Hepatocyte (in vitro differentiated cells): Measurements from ENCODE around the gene CRAMP1.

Experiments
- EZH2 ChIP-seq: fragments of 200-600 bp; sonication (generic); IDR thresholded peaks from 2 replicates; pipeline ENCODE4 v1.6.1; 2016; ENCODE audit warnings: antibody characterized with exemption, mild to moderate bottlenecking, borderline replicate concordance
- EZH2phosphoT487 ChIP-seq: fragments of 200-600 bp; sonication (generic); IDR thresholded peaks from one replicate; pipeline ENCODE4 v1.6.1; 2018; ENCODE audit warnings: antibody characterized with exemption, mild to moderate bottlenecking, low read depth, moderate library complexity; ENCODE audit not compliant: unreplicated experiment, severe bottlenecking
- TF ChIP-seq, protein P1 (sequence below): fragments of 200-600 bp; sonication (generic); IDR thresholded peaks from 2 replicates; pipeline ENCODE4 v1.5.1; 2016; ENCODE audit warnings: antibody characterized with exemption, mild to moderate bottlenecking; ENCODE audit not compliant: poor library complexity

DNA sequence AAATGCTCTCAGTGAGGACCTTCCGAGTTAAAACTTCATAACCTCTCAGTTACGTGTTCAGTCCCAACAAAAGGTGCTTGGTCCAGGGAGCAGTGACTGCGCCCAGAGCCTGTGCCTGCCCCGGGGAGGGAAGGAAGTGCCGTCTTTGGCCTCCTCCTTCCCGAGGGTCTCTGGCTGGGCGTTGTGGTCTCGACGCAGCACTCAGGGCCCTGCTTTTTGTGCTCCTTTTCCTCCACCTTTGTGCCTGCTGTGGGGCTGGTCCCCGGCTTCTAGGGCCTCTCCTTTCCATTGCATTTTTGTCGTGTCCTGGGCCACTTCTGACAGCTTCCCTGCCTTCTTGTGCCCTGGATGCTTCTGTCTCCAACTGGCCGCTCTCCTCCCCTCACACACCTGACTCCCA lies 29.1 kb downstream of the CRAMP1 start:
- TF ChIP-seq, protein P1, sequence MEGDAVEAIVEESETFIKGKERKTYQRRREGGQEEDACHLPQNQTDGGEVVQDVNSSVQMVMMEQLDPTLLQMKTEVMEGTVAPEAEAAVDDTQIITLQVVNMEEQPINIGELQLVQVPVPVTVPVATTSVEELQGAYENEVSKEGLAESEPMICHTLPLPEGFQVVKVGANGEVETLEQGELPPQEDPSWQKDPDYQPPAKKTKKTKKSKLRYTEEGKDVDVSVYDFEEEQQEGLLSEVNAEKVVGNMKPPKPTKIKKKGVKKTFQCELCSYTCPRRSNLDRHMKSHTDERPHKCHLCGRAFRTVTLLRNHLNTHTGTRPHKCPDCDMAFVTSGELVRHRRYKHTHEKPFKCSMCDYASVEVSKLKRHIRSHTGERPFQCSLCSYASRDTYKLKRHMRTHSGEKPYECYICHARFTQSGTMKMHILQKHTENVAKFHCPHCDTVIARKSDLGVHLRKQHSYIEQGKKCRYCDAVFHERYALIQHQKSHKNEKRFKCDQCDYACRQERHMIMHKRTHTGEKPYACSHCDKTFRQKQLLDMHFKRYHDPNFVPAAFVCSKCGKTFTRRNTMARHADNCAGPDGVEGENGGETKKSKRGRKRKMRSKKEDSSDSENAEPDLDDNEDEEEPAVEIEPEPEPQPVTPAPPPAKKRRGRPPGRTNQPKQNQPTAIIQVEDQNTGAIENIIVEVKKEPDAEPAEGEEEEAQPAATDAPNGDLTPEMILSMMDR: no peak
- TF ChIP-seq EZH2phosphoT487: no peak
- TF ChIP-seq EZH2: no peak
